PC-9 (cell line): Measurements from ENCODE around the gene FAM174C. TPM values are rescaled to one million over a fixed set of nuclear protein-coding genes. Genes with fewer than 3 reads are reported as not detected.

ENCODE experiments used
- BruUV-seq: library from RNA; stranded (reverse); fragments of 400-500 nt; replicated peaks from 2 replicates; lab custom pipeline; 2021; lab: Mats Ljungman, UMichigan
- CTCF ChIA-PET: fragments of 300-600 bp; sonication (Branson Sonifier 250); formaldehyde crosslinking; loops from one replicate; lab custom pipeline; 2022; ENCODE audit warnings: antibody characterized with exemption; lab: Charles Lee
- POLR2A ChIA-PET: fragments of 300-600 bp; sonication (Branson Sonifier 250); formaldehyde crosslinking; loops from one replicate; lab custom pipeline; 2022; ENCODE audit warnings: antibody characterized with exemption; ENCODE audit not compliant: unreplicated experiment; lab: Charles Lee
- DNase-seq, 2 experiments: peaks; one replicate each; pipeline versions ENCODE4 v3.0.0 to v3.0.0-alpha.2; 2015 to 2022; ENCODE audit warnings: mixed read lengths in 1 of 2
- H2AFZ ChIP-seq: fragments of 200-600 bp; sonication (generic); 2 replicates; pipeline ENCODE4 v1.8.1; 2017; ENCODE audit warnings: antibody characterized with exemption
- H3F3A ChIP-seq: fragments of 200-600 bp; sonication (generic); 2 replicates; pipeline ENCODE4 v1.8.1; 2017; ENCODE audit warnings: antibody characterized with exemption, mild to moderate bottlenecking, low read depth; ENCODE audit not compliant: insufficient read depth
- H3K27ac ChIP-seq: fragments of 200-600 bp; sonication (generic); 2 replicates; pipeline ENCODE4 v1.6.1; 2016; ENCODE audit warnings: mixed run types
- H3K27me3 ChIP-seq: fragments of 200-600 bp; sonication (generic); 2 replicates; pipeline ENCODE4 v1.6.1; 2016; ENCODE audit warnings: low read depth, mixed run types; ENCODE audit not compliant: insufficient read depth
- H3K36me3 ChIP-seq: fragments of 200-600 bp; sonication (generic); 2 replicates; pipeline ENCODE4 v1.6.1; 2016; ENCODE audit warnings: low read depth, mixed run types
- H3K4me1 ChIP-seq: fragments of 200-600 bp; sonication (generic); replicated peaks from 2 replicates; pipeline ENCODE4 v1.6.1; 2016; ENCODE audit warnings: mixed run types; ENCODE audit not compliant: insufficient read depth
- H3K4me2 ChIP-seq: fragments of 200-600 bp; sonication (generic); 2 replicates; pipeline ENCODE4 v1.6.1; 2017; ENCODE audit warnings: mixed run types
- H3K4me3 ChIP-seq: fragments of 200-600 bp; sonication (generic); 2 replicates; pipeline ENCODE4 v1.6.1; 2016; ENCODE audit warnings: mixed run types
- H3K79me2 ChIP-seq: fragments of 200-600 bp; sonication (generic); 2 replicates; pipeline ENCODE4 v1.6.1; 2017; ENCODE audit warnings: low read depth, mixed run types
- H3K9me2 ChIP-seq: fragments of 200-600 bp; sonication (generic); 2 replicates; pipeline ENCODE4 v1.8.1; 2017; ENCODE audit warnings: mild to moderate bottlenecking; ENCODE audit not compliant: insufficient read depth
- H3K9me3 ChIP-seq: fragments of 200-600 bp; sonication (generic); 2 replicates; pipeline ENCODE4 v1.8.1; 2016; ENCODE audit warnings: low read depth; ENCODE audit not compliant: insufficient read depth
- H4K20me1 ChIP-seq: fragments of 200-600 bp; sonication (generic); 2 replicates; pipeline ENCODE4 v1.8.1; 2017; ENCODE audit not compliant: insufficient read depth
- EZH2 ChIP-seq: fragments of 200-600 bp; sonication (generic); IDR thresholded peaks from 2 replicates; pipeline ENCODE4 v1.8.0; 2017; ENCODE audit warnings: antibody characterized with exemption, low read depth
- intact Hi-C: fragments of 100-400 bp; cut with micrococcal nuclease; formaldehyde crosslinking; loops from one replicate; pipeline ENCODE4 v1.10.0; 2022; ENCODE audit not compliant: unreplicated experiment
- total RNA-seq: library from RNA; stranded (reverse); gene quantifications from 2 replicates; pipeline ENCODE4 v1.2.3, GENCODE V29; 2021
- TF ChIP-seq, protein P1 (sequence below): fragments of 200-600 bp; sonication (generic); conservative IDR thresholded peaks from 2 replicates; pipeline ENCODE4 v1.6.1; 2017; ENCODE audit warnings: mixed run types, antibody characterized with exemption, mild to moderate bottlenecking, moderate library complexity

FAM174C gene
- total RNA-seq, 1 experiment from 2014 or later = 51.8 TPM

DNA sequence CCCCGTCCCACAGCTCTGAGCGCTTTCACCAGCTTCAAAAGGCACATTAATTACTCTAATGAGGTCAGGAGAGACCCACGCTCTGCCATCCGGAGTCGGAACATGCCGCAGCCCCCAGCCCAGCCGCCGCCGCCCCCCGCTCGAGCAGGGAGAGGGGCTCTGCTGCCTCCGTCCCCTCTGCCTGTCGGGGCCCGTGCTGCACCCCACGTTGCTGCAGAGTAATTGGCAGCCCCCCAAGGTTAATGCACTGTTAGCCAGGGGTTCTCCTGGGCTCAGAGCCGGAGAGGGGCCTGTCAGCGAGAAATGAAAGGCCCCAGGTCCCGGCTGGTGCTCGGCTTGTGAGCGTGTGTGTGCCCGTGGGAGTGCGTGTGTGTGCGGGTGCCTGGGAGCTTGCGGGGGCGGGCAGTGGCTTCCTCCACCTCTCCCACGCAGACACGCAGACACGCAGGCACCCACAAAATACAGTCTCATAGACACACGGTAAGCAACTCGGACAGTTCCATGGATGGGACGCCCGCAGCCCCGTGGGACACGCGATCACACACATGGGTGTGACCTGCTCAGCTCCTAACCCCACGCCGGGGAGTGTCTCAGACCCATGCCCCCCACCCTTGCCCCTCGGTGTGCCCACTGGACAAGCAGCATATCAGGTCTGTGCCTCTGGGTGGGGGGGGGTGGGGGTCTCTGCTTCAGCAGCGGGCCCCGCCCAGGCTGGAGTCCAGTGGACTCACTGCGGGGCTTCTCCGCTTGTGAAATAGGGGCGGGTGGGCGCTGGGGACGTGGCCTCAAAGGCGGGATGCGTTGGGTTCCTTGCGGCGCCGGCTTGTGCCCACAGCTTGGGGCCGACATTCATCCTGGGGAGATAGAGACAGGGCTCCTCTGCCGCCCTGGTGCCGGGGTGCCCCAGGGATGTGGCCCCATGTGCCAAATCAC lies 5.6 kb downstream of the FAM174C start:
- Histone ChIP-seq H3K9me3 (no peaks in the 10 kb centered on the region), H3K4me2 (no peak overlapping the region), H3F3A (peaks cover 14% of the 10 kb centered on the region; the same call in 1 of the 2 replicates), H3K79me2 (peaks cover 13% of the 10 kb centered on the region), H3K27me3 (no peaks in the 10 kb centered on the region), H4K20me1 (peaks cover 5% of the 10 kb centered on the region), H3K36me3 (no peaks in the 10 kb centered on the region), H2AFZ (no peak overlapping the region), H3K4me1 (no peaks in the 10 kb centered on the region), H3K4me3 (no peak overlapping the region), H3K9me2 (no peaks in the 10 kb centered on the region), H3K27ac (no peak overlapping the region)
- ChIA-PET POLR2A (no interaction called here), CTCF (interaction anchor here (0.7 kb wide), 1 partner anchor 40 kb away, joined by 3 read pairs; no protein-coding TSS in a partner anchor)
- TF ChIP-seq, protein P1, sequence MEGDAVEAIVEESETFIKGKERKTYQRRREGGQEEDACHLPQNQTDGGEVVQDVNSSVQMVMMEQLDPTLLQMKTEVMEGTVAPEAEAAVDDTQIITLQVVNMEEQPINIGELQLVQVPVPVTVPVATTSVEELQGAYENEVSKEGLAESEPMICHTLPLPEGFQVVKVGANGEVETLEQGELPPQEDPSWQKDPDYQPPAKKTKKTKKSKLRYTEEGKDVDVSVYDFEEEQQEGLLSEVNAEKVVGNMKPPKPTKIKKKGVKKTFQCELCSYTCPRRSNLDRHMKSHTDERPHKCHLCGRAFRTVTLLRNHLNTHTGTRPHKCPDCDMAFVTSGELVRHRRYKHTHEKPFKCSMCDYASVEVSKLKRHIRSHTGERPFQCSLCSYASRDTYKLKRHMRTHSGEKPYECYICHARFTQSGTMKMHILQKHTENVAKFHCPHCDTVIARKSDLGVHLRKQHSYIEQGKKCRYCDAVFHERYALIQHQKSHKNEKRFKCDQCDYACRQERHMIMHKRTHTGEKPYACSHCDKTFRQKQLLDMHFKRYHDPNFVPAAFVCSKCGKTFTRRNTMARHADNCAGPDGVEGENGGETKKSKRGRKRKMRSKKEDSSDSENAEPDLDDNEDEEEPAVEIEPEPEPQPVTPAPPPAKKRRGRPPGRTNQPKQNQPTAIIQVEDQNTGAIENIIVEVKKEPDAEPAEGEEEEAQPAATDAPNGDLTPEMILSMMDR = no peak
- no peak for TF ChIP-seq EZH2
- intact Hi-C loops = no loop called here
- no peak for DNase-seq
- no TSS peak for BruUV-seq

DNA sequence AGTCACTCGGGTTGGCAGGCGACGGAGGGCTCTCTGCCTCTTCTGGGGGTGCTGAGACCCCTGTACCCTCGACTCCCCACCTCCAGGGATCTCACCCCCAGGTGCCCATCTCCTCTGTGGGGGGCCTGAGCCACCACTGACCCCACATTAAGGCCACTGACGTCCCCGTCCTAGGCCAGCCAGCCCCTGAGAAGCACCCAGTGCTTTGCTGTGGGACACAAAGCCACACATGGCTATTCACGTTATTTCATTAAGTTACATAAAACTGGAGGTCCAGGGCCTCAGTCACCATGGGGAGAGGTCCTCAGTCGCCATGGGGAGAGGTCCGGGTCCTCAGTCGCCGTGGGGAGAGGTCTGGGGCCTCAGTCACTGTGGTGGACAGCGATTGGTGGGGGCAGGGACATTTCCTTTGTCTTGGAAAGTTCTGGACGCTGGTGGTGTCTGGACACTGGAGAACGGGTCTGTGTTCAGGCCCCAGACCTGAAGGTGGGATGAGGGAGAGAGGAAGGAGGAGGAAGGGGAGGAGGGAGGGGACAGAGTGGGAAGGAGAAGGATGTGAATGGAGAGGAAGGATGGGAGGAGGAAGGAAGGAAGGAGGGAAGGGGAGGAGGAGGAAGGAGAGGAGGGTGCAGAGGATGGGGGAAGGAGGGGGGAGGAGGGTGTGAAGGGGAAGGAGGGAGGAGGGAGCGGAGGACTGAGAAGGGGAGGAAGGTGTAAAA lies 6.4 kb downstream of the FAM174C start:
- no peaks in the 10 kb centered on the region for H3K36me3 ChIP-seq
- no peak for DNase-seq
- H3K4me2 ChIP-seq = no peak overlapping the region
- CTCF ChIA-PET = no interaction called here
- H3K4me1 ChIP-seq = no peaks in the 10 kb centered on the region
- no peak for TF ChIP-seq EZH2
- TF ChIP-seq, protein P1 = no peak
- H4K20me1 ChIP-seq = peaks cover 5% of the 10 kb centered on the region
- intact Hi-C loops = no loop called here
- POLR2A ChIA-PET = no interaction called here
- H3K9me2 ChIP-seq = no peaks in the 10 kb centered on the region
- no TSS peak for BruUV-seq
- H3K4me3 ChIP-seq = no peak overlapping the region
- no peak overlapping the region for H2AFZ ChIP-seq
- H3F3A ChIP-seq = peaks cover 14% of the 10 kb centered on the region; the same call in 1 of the 2 replicates
- no peak overlapping the region for H3K27ac ChIP-seq
- peaks cover 5% of the 10 kb centered on the region for H3K79me2 ChIP-seq
- H3K27me3 ChIP-seq = 0 out of 2 replicates have a peak, but pooled peaks cover 3% of the 10 kb centered on the region
- H3K9me3 ChIP-seq = no peaks in the 10 kb centered on the region

DNA sequence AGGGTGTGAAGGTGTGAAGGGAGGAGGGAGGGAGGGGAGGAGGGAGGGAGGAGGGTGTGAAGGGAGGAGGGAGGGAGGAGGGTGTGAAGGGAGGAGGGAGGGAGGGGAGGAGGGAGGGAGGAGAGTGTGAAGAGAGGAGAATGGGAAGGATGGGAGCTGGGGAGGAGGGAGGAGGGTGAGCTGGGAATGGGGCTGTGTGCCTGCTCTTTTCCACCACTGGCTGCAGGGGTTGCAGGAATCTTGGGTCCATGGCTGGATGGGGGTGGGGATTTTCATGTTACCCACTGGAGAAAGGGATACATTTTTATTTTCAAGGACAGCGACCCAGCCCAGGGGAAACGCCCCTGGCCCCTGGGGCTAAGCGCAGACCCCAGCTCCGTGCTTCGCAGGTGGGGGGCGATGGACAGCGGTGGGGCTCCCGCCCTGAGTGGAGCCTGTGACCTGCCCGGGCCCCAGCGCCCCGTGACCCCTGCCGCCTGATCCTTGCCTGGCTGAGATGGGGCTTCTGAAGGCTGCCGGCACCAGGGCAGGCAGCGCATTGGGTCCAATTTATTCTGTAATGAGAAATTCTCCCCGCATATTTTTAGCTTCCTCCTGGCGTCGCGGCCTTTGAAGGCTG lies 7.4 kb downstream of the FAM174C start:
- Histone ChIP-seq H4K20me1 (peaks cover 5% of the 10 kb centered on the region), H3K4me1 (no peaks in the 10 kb centered on the region), H3K36me3 (no peaks in the 10 kb centered on the region), H3K4me2 (no peak overlapping the region), H3K9me3 (no peaks in the 10 kb centered on the region), H3K27ac (no peak overlapping the region), H2AFZ (no peak overlapping the region), H3K9me2 (no peaks in the 10 kb centered on the region), H3K4me3 (no peak overlapping the region), H3K27me3 (0 out of 2 replicates have a peak, but pooled peaks cover 12% of the 10 kb centered on the region), H3F3A (peaks cover 14% of the 10 kb centered on the region; the same call in 1 of the 2 replicates), H3K79me2 (no peaks in the 10 kb centered on the region)
- no TSS peak for BruUV-seq
- ChIA-PET POLR2A (no interaction called here), CTCF (interaction anchor here (0.6 kb wide), 1 partner anchor 737 kb away, joined by 5 read pairs; no protein-coding TSS in a partner anchor)
- no peak for DNase-seq
- intact Hi-C loops = no loop called here
- no peak for TF ChIP-seq EZH2
- TF ChIP-seq, protein P1 = no peak
